ENCODE data around the gene RENBP.

RENBP gene

GRCh38 chrX:153948847-153949805, 4.7 kb upstream of the RENBP start:
- no peak for DNase-seq (ENCODE audit: low read depth)
- no peak for TF ChIP-seq MAX (IDR thresholded peaks at IDR 0.05; ENCODE audit: low read depth, low read length)
- TF ChIP-seq CTCF (IDR thresholded peaks at IDR 0.05; ENCODE audit: low read depth, low read length), result no peak
- TF ChIP-seq MYC (IDR thresholded peaks at IDR 0.05; ENCODE audit: low read depth, low read length), result no peak
- no peak for TF ChIP-seq POLR2A (IDR thresholded peaks at IDR 0.05; ENCODE audit: extremely low read depth, insufficient read length)
- no peak overlapping the region for H3K4me3 ChIP-seq (ENCODE audit: low read depth, low read length)

- DNase-seq (ENCODE audit: low read depth), result no peak
- TF ChIP-seq CTCF (IDR thresholded peaks at IDR 0.05; ENCODE audit: low read depth, low read length), result no peak
- no peak for TF ChIP-seq MAX (IDR thresholded peaks at IDR 0.05; ENCODE audit: low read depth, low read length)
- no peak for TF ChIP-seq MYC (IDR thresholded peaks at IDR 0.05; ENCODE audit: low read depth, low read length)
- no peak for TF ChIP-seq POLR2A (IDR thresholded peaks at IDR 0.05; ENCODE audit: extremely low read depth, insufficient read length)
- H3K4me3 ChIP-seq (ENCODE audit: low read depth, low read length), result no peak overlapping the region
These were observed 3.6 kb upstream of the RENBP start for GRCh38 chrX:153948002-153948466.

- TF ChIP-seq CTCF (IDR thresholded peaks at IDR 0.05; ENCODE audit: low read depth, low read length), result peak; percentile 80
- TF ChIP-seq MYC (IDR thresholded peaks at IDR 0.05; ENCODE audit: low read depth, low read length), result no peak
- H3K4me3 ChIP-seq (ENCODE audit: low read depth, low read length), result no peak overlapping the region
- peak; percentile 81 for DNase-seq (ENCODE audit: low read depth)
These were observed 2.7 kb upstream of the RENBP start for GRCh38 chrX:153947009-153947769.

GRCh38 chrX:153945956-153946943, 1.8 kb upstream of the RENBP start:
- no peak overlapping the region for H3K4me3 ChIP-seq (ENCODE audit: low read depth, low read length)
- DNase-seq (ENCODE audit: low read depth), result no peak
- TF ChIP-seq POLR2A (IDR thresholded peaks at IDR 0.05; ENCODE audit: extremely low read depth, insufficient read length), result no peak
- TF ChIP-seq CTCF (IDR thresholded peaks at IDR 0.05; ENCODE audit: low read depth, low read length), result no peak
- TF ChIP-seq MAX (IDR thresholded peaks at IDR 0.05; ENCODE audit: low read depth, low read length), result no peak
- TF ChIP-seq MYC (IDR thresholded peaks at IDR 0.05; ENCODE audit: low read depth, low read length), result no peak

GRCh38 chrX:153944800-153945150, 332 bp upstream of the RENBP start:
- no peak for TF ChIP-seq MAX (IDR thresholded peaks at IDR 0.05; ENCODE audit: low read depth, low read length)
- no peak for TF ChIP-seq CTCF (IDR thresholded peaks at IDR 0.05; ENCODE audit: low read depth, low read length)
- no peak for TF ChIP-seq MYC (IDR thresholded peaks at IDR 0.05; ENCODE audit: low read depth, low read length)
- TF ChIP-seq POLR2A (IDR thresholded peaks at IDR 0.05; ENCODE audit: extremely low read depth, insufficient read length), result no peak
- H3K4me3 ChIP-seq (ENCODE audit: low read depth, low read length), result no peak overlapping the region
- DNase-seq (ENCODE audit: low read depth), result no peak

Data from NB4 (cell line).